B cell (primary cell): ENCODE measurements around the gene C10orf53. TPM values are rescaled to one million over a fixed set of nuclear protein-coding genes. Genes with fewer than 3 reads are reported as not detected.

Source experiments
- ATAC-seq: fragments of 200-7000 bp; cut with Tn5 transposase; one replicate; pipeline ENCODE4 v1.10.0; 2021; ENCODE audit warnings: low read depth, mild to moderate bottlenecking, moderate number of reproducible peaks, moderate library complexity
- CTCF ChIA-PET: fragments of 350-600 bp; sonication (Branson Sonifier 250); formaldehyde crosslinking; loops from one replicate; lab custom pipeline; 2021; ENCODE audit warnings: antibody characterized with exemption, inconsistent platforms; lab: Charles Lee
- POLR2A ChIA-PET: fragments of 350-600 bp; sonication (Branson Sonifier 250); formaldehyde crosslinking; loops from one replicate; lab custom pipeline; 2021; ENCODE audit warnings: antibody characterized with exemption; lab: Charles Lee
- DNase-seq: peaks from one replicate; pipeline ENCODE4 v3.0.0; 2013
- H2AFZ ChIP-seq: 2 replicates; pipeline ENCODE4 v1.6.1; 2012; ENCODE audit warnings: mild to moderate bottlenecking, low read depth, low read length; ENCODE audit not compliant: insufficient read depth, poor library complexity, severe bottlenecking
- H3K27ac ChIP-seq, 2 donors: 1 replicate in 1 of 2; 2 replicates in 1 of 2; pipeline ENCODE4 v1.5.1; 2012 to 2013; ENCODE audit warnings: low read length in 2 of 2, mild to moderate bottlenecking in 2 of 2, moderate library complexity in 1 of 2
- H3K27me3 ChIP-seq, 4 experiments: fragments of 200-600 bp in 1 of 4; sonication (generic) in 1 of 4; replicated peaks in 1 of 4; 1 replicate in 2 of 4; 2 replicates in 2 of 4; pipeline versions ENCODE4 v1.6.1 to v1.7.0; 2013 to 2016; ENCODE audit warnings: low read length in 3 of 4, mild to moderate bottlenecking in 2 of 4, mixed read lengths in 1 of 4, moderate library complexity in 1 of 4; ENCODE audit not compliant: insufficient read depth in 4 of 4, control insufficient read depth in 3 of 4; ENCODE audit errors: control extremely low read depth in 1 of 4
- H3K36me3 ChIP-seq, 2 experiments: replicated peaks in 1 of 2; 1 replicate in 1 of 2; 2 replicates in 1 of 2; pipeline versions ENCODE4 v1.6.1 to v1.7.1; 2013; ENCODE audit warnings: low read length in 1 of 2; ENCODE audit not compliant: insufficient read depth in 2 of 2, control insufficient read depth in 1 of 2; ENCODE audit errors: control extremely low read depth in 1 of 2, extremely low read depth in 1 of 2
- H3K4me1 ChIP-seq, 2 donors: fragments of 200-600 bp in 1 of 2; sonication (generic) in 1 of 2; 1 replicate in 1 of 2; 2 replicates in 1 of 2; pipeline versions ENCODE4 v1.5.1 to v1.6.1; 2013 to 2017; ENCODE audit warnings: low read length in 2 of 2; ENCODE audit not compliant: control insufficient read depth in 2 of 2, insufficient read depth in 2 of 2
- H3K4me2 ChIP-seq: replicated peaks from 2 replicates; pipeline ENCODE3; 2012; ENCODE audit warnings: mild to moderate bottlenecking, low read depth, low read length; ENCODE audit not compliant: poor library complexity, severe bottlenecking
- H3K4me3 ChIP-seq, 5 experiments: fragments of 200-600 bp in 1 of 5; sonication (generic) in 1 of 5; 1 replicate in 3 of 5; 2 replicates in 2 of 5; pipeline versions ENCODE4 v1.5.1 to v1.7.0; 2011 to 2016; ENCODE audit warnings: low read length in 4 of 5, mild to moderate bottlenecking in 4 of 5, low read depth in 2 of 5, control low read depth in 1 of 5, moderate library complexity in 1 of 5; ENCODE audit not compliant: insufficient read depth in 1 of 5; ENCODE audit errors: control extremely low read depth in 1 of 5, extremely low read depth in 1 of 5
- H3K79me2 ChIP-seq: fragments of 200-600 bp; sonication (generic); one replicate; pipeline ENCODE4 v1.6.0; 2016; ENCODE audit warnings: low read length; ENCODE audit not compliant: control insufficient read depth, insufficient read depth
- H3K9ac ChIP-seq: fragments of 200-600 bp; sonication (generic); 2 replicates; pipeline ENCODE4 v1.6.1; 2017; ENCODE audit warnings: mild to moderate bottlenecking, low read length, moderate library complexity
- H3K9me3 ChIP-seq, 3 donors: one replicate each; pipeline versions ENCODE4 v1.6.1 to v1.7.1; 2013; ENCODE audit warnings: low read length in 2 of 3; ENCODE audit not compliant: control insufficient read depth in 2 of 3, insufficient read depth in 1 of 3; ENCODE audit errors: control extremely low read depth in 1 of 3
- H4K20me1 ChIP-seq: 2 replicates; pipeline ENCODE4 v1.6.0; 2012; ENCODE audit warnings: mild to moderate bottlenecking, low read length; ENCODE audit not compliant: insufficient read depth, control insufficient read depth, poor library complexity, severe bottlenecking
- H3K27ac Mint-ChIP-seq: one replicate; pipeline ENCODE4 v1.8.0; 2021; ENCODE audit warnings: mixed read lengths
- H3K27me3 Mint-ChIP-seq: one replicate; pipeline ENCODE4 v1.8.0; 2021; ENCODE audit warnings: mixed read lengths
- H3K4me1 Mint-ChIP-seq: one replicate; pipeline ENCODE4 v1.8.0; 2021; ENCODE audit warnings: mixed read lengths
- H3K4me3 Mint-ChIP-seq: one replicate; pipeline ENCODE4 v1.8.0; 2021; ENCODE audit warnings: mixed read lengths
- H3K9me3 Mint-ChIP-seq: one replicate; pipeline ENCODE4 v1.8.0; 2022; ENCODE audit warnings: mixed read lengths; ENCODE audit not compliant: insufficient read depth
- CTCF ChIP-seq: fragments of 200-600 bp; IDR thresholded peaks from one replicate; pipeline ENCODE4 v1.8.0; 2022; ENCODE audit warnings: antibody characterized with exemption, mild to moderate bottlenecking
- EZH2 ChIP-seq: IDR thresholded peaks from 2 replicates; pipeline ENCODE4 v1.6.1; 2012; ENCODE audit warnings: borderline replicate concordance, low read depth, mild to moderate bottlenecking, moderate library complexity, low read length; ENCODE audit not compliant: insufficient read depth, poor library complexity, severe bottlenecking
- WGBS: methylation state at CpG from one replicate; pipeline ENCODE4 v1.1.5; 2013; ENCODE audit warnings: missing lambda C conversion rate; ENCODE audit not compliant: insufficient coverage; 5-methylcytosine and 5-hydroxymethylcytosine counted together
- intact Hi-C: fragments of 100-400 bp; cut with micrococcal nuclease; formaldehyde crosslinking; loops from one replicate; pipeline ENCODE4 v1.10.0; 2022
- polyA plus RNA-seq: library from polyadenylated mRNA; depleted of rRNA; stranded (reverse); fragments of >200 nt; gene quantifications from 2 replicates; pipeline ENCODE4 v1.2.3, GENCODE V29; 2012
- total RNA-seq, 2 donors: library from RNA; stranded (reverse); fragments of 120-200 nt in 1 of 2; gene quantifications; 1 replicate in 1 of 2; 2 replicates in 1 of 2; pipeline versions ENCODE4 v1.2.3 to v1.2.4, GENCODE V29; 2013 to 2022

Gene C10orf53
- total and polyA plus RNA-seq, 2 donors (not counting 1 experiment from before 2014, with no cell fraction given), result not detected

GRCh38 chr10:49651917-49652316 lies 27.5 kb upstream of the C10orf53 start:
- no peak overlapping the region for H3K4me3 ChIP-seq
- intact Hi-C loops, result no loop called here
- no peaks in the 10 kb centered on the region for H4K20me1 ChIP-seq
- H3K4me2 ChIP-seq, result no peak overlapping the region
- peaks cover 0 to 6% of the 10 kb centered on the region in 2 donors for H3K4me1 ChIP-seq
- Mint-ChIP-seq H3K4me1 (peaks cover 10% of the 10 kb centered on the region), H3K4me3 (no peak overlapping the region), H3K27ac (no peak overlapping the region), H3K27me3 (peaks cover 18% of the 10 kb centered on the region), H3K9me3 (no peaks in the 10 kb centered on the region)
- DNase-seq, result no peak
- no peak for ATAC-seq
- ChIA-PET POLR2A (no interaction called here), CTCF (no interaction called here)
- WGBS, result 100% methylated on average over 1 of the region's 2 CpGs
- H3K9ac ChIP-seq, result no peak overlapping the region
- H3K79me2 ChIP-seq, result no peaks in the 10 kb centered on the region
- no peak overlapping the region for H2AFZ ChIP-seq
- no peaks in the 10 kb centered on the region for H3K9me3 ChIP-seq
- H3K27me3 ChIP-seq, result no peaks in the 10 kb centered on the region
- TF ChIP-seq EZH2 (no peak), CTCF (no peak)
- no peaks in the 10 kb centered on the region for H3K36me3 ChIP-seq
- H3K27ac ChIP-seq, result no peak overlapping the region

GRCh38 chr10:49652421-49653272 lies 26.8 kb upstream of the C10orf53 start:
- DNase-seq (no peak), ATAC-seq (no peak)
- H3K79me2 ChIP-seq, result no peaks in the 10 kb centered on the region
- intact Hi-C loops, result no loop called here
- no peaks in the 10 kb centered on the region for H3K27me3 ChIP-seq
- no peak for TF ChIP-seq EZH2
- TF ChIP-seq CTCF, result no peak
- H3K9me3 Mint-ChIP-seq, result no peaks in the 10 kb centered on the region
- H3K36me3 ChIP-seq, result no peaks in the 10 kb centered on the region
- no peaks in the 10 kb centered on the region for H3K9me3 ChIP-seq
- no peak overlapping the region for H3K4me2 ChIP-seq
- H3K4me3 ChIP-seq, result no peak overlapping the region
- ChIA-PET CTCF (no interaction called here), POLR2A (no interaction called here)
- 92% methylated on average over 7 of the region's 15 CpGs for WGBS
- peaks cover 10% of the 10 kb centered on the region for H3K4me1 Mint-ChIP-seq
- H3K27me3 Mint-ChIP-seq, result peaks cover 18% of the 10 kb centered on the region
- peaks cover 0 to 6% of the 10 kb centered on the region in 2 donors for H3K4me1 ChIP-seq
- no peaks in the 10 kb centered on the region for H4K20me1 ChIP-seq
- H3K4me3 Mint-ChIP-seq, result no peak overlapping the region
- no peak overlapping the region for H3K9ac ChIP-seq
- no peak overlapping the region for H3K27ac Mint-ChIP-seq
- no peak overlapping the region for H3K27ac ChIP-seq
- H2AFZ ChIP-seq, result no peak overlapping the region
